GM21360 (cell line): ENCODE data around the gene GFER.
A peak's percentile ranks its signal among the peaks of the same experiment; 100 is the strongest.

ENCODE experiments used
- ATAC-seq: cut with Tn5 transposase; IDR thresholded peaks from one replicate; pipeline ENCODE4 v1.9.1; 2021; ENCODE audit warnings: mild to moderate bottlenecking, moderate library complexity; ENCODE audit not compliant: unreplicated experiment

The GFER gene

DNA sequence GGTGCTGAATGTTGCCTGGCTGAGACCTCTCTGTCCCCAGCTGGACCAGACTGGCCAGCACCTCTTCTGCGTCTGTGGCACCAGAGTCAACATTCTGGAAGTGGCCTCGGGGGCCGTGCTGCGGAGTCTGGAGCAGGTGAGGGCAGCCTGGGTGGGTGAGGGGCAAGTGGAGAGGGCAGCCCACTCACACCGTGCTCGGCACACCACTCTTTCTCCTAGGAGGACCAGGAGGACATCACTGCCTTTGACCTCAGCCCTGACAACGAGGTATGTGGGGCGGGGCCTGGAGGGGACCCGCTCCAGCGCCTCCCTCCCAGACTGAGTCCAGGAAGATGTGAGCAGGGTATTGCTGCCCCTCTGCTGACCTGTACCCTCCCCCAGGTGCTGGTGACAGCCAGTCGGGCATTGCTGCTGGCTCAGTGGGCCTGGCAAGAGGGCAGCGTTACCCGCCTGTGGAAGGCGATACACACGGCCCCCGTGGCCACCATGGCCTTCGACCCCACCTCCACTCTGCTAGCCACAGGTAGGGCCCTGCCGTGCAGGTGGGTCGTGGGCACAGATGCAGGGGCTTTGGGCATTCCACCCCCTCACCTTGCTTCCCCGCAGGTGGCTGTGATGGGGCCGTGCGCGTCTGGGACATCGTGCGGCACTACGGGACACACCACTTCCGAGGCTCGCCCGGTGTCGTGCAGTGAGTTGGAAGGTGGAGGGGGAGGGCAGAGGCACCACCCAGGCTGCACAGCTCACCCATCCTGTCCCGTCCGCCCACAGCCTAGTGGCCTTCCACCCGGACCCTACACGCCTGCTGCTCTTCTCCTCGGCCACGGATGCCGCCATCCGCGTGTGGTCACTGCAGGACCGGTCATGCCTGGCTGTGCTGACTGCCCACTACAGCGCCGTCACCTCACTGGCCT is 9.6 kb upstream of the GFER start:
- no peak for ATAC-seq

DNA sequence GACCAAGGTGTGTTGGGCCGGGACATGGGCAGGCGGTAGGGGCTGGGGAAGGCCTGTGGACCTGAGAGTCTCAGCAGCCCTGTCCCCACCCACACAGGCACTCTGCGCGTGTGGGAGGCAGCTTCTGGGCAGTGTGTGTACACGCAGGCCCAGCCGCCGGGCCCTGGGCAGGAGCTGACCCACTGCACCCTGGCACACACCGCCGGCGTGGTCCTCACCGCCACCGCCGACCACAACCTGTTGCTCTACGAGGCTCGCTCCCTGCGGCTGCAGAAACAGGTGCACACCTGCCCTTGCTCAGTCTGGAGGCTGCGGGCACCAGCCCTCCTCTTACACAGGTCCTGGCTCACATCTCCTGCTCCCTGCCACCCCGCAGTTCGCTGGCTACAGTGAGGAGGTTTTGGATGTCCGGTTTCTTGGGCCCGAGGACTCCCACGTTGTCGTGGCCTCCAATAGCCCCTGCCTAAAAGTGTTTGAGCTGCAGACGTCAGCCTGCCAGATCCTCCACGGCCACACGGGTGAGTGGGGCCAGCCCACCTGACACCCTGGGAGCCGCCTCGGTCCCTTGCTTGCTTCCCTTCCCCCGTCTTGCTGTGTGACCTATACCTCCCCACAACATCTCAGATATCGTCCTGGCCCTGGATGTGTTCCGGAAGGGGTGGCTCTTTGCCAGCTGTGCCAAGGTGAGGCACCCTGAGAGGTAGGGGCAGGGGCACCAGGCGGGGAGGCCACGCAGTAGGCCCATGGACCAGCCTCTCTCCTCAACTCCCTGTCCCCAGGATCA is 8.4 kb upstream of the GFER start:
- ATAC-seq: no peak

DNA sequence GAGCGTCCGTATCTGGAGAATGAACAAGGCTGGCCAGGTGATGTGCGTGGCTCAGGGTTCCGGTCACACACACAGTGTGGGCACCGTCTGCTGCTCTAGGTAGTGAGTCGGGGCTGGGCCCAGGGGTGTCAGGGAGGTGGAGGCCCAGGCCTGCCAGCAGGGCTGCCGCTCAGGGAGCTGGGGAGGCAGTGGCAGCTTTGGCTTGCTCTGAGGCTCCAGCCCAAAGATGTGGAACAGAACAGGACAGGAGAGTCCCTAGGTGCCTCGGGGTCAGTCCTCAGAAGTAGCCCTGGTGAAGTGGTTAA is 7.8 kb upstream of the GFER start:
- ATAC-seq: no peak

DNA sequence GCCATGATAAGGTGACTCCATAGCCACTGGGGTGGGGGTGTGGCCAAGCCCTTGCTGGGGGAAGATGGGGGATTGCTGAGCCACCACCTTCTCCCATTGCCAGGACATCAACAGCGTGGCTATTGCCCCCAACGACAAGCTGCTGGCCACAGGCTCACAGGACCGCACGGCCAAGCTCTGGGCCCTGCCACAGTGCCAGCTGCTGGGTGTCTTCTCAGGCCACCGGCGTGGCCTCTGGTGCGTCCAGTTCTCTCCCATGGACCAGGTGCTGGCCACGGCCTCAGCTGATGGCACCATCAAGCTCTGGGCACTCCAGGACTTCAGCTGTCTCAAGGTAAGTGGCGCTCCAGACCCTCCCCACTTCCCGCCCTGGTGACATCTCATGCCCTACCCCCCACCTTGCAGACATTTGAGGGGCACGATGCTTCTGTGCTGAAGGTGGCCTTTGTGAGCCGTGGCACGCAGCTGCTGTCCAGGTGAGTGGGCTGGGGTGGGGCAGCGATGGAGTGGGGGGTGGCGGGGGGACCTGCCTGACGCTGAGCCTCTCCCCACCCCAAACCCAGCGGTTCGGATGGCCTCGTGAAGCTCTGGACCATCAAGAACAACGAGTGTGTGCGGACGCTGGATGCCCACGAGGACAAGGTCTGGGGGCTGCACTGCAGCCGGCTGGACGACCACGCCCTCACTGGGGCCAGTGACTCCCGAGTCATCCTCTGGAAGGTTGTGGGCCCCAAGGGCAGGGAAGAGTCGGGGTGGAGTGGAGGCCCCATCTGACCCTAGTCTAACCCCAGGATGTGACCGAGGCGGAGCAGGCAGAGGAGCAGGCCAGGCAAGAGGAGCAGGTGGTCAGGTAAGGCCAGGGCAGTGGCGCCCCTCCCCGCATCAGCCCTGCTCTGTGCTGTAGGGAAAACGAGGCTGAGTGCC is 6.8 kb upstream of the GFER start:
- ATAC-seq: no peak

DNA sequence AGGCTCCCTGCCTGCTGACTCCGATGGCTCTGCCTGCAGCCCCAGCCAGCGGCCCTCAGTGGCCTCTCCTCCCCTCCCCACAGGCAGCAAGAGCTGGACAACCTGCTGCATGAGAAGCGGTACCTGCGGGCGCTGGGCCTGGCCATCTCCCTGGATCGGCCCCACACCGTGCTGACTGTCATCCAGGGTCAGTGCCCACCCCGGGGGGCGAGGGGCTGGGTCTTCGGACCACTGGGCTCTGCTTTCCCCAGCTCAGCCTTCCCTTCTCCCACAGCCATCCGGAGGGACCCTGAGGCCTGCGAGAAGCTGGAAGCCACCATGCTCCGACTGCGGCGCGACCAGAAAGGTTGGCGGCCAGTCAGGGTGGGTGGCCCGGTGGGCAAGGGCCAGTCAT is 6.1 kb upstream of the GFER start:
- no peak for ATAC-seq

DNA sequence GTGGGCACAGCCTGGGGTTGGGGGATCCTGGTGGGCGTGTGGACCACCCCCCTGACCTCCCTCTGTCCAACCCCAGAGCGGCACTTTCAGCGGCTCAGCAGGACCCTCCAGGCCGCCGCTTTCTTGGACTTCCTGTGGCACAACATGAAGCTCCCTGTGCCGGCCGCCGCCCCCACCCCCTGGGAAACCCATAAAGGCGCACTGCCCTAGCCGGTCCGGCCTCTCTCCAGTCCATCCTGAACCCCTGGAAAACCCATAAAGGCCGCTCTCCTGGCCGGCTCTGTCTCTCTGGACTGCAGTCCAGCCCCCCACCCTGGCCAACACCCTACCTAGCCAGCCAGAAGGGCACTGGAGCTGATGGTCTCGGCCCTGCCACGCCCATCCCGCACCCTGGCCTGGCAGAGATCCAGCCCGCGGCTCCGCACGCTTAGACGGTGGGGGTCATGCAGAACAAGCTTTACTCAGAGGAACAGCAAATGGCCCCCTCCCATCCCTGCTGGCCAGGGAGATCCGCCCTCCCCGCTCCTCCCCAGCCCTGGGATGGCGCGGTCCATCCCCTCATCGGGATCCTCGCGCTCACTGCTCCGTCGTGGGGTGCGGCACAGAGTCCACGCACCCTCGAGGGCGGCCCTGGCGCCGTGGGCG is 5.4 kb upstream of the GFER start:
- no peak for ATAC-seq

DNA sequence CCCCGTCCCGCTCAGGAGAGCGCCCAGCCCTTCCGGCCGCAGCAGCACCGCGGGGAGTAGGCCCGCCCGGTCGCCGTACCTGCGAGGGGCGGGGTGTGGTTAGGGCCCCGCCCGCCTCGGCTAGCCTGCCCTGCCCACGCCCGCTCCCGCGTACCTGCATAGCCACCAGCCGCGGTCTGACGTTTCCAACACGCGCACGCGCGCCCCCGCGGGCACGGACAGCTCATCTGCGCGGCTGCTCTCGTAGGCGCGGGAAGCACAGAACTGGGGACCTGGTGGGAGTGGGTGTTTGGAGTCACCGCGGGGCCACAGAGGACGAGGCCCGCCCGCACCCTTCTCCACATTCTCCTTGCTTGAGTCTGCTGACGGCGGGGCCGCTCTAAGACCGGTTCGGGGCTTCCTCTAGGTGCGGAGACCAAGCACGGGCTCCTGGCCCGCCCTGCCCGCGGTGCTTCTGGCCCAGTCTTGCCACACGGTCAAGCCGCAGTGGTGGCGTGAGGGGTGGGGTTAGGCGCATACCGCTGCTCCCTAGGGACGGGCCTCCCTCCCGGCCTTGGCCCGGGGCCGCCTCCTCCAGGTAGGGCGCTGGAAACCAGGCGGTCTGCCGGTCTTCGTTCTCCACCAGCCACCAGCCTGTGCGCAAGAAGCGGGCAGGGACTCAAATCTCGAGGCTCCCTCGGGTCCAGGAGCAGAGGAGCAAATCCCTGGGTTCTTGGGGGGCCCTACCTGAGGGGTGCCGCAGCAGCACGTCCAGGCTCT is 4.5 kb upstream of the GFER start:
- no peak for ATAC-seq

DNA sequence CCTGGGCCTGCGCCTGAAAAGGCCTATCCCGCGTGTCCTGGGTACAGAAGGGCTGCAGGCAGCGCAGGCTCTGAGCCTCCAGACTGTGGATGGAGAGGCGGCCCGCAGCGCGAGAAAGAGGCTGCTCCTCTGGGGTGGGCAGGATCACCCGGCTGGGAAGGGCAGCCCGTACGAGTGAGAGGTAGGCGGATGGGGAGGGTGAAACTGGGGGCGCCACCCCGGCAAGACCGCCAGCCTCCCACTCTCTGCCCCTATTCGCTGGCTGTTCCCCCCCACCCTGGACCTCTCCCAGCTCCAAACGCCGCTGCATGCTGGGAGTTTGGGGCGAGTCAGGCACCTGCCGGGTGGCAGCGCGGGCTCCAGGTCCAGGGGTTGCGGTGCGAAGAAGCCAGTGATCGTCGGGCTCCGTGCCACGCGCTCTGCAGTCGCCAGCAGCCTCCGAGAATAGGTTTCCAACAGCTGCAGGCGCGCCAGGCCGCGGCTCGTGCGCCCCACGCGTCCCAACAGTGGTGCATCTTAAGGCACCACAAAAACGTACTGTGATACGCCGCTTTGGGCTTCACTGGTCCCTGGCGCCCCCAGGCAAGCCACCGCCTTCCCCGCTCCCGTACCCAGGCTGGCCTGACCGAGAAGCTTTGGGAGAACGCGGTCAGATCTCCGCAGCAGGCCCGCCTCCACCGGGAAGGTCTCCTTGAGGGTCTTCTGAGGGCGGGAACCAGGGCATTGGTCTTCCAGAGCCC is 3.8 kb upstream of the GFER start:
- no peak for ATAC-seq

DNA sequence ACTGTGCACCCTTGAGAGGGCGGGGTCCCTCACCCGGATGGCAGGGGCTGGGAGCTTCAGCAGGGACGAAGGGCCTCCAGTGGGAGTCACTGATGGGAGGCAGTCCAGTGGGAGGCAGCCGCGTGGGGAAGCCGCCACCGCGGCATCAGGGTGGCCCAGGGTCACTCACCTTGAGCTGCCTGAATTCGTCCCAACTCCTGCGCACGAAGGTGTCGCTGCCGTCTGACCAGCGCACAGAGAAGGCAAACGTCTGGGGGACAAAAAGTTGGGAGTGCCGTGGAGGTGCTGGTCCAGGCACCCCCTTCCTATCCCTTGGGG is 3.3 kb upstream of the GFER start:
- ATAC-seq: no peak

DNA sequence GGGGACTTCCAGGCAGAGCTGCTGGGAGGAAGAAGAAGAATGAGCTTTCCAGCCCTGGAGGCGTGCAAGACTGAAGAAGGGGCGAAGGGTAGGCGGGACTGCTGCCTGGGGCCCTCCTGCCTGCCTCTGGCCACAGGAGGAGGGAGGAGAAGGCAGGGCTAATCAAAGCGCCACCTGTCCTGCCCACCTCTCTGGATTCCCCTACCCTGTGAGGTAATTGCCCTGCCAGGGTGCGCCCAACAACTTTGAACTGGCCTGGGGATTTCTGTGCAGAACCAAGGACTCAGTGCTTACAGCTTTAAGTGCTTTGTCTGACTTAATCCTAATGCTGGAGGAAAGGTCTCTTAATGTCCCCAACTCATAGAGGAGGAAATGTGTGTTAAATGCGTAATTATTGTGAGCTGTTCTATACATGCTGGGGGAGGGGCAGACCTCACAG is 2.6 kb upstream of the GFER start, which contains the start of gene NOXO1:
Gene NOXO1 (minus strand): TSS at position 72 of the 439 bp plus-strand sequence. CDS start 290 bp downstream, outside the sequence.
- no peak for ATAC-seq

DNA sequence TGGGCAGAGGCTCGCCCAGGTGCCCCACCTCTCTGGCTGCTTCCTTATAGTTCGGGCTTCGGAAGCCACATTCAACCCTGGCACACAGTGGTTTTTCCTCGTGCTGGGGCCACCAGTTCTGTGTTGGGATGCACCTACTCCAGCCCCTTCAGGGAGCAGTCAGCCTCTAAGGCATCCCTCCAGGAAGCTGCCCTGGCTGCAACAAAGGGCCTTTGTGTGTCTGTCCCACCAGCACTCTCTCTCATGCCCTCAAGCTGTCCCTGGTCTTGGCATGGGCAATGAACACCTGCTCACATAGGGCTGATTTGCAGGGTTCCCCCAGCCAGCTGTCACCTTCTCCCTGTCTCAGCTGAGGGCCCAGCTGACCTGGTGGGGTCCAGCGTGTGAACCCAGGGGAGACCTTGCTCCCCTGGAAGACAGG is 2.0 kb upstream of the GFER start:
- no peak for ATAC-seq

DNA sequence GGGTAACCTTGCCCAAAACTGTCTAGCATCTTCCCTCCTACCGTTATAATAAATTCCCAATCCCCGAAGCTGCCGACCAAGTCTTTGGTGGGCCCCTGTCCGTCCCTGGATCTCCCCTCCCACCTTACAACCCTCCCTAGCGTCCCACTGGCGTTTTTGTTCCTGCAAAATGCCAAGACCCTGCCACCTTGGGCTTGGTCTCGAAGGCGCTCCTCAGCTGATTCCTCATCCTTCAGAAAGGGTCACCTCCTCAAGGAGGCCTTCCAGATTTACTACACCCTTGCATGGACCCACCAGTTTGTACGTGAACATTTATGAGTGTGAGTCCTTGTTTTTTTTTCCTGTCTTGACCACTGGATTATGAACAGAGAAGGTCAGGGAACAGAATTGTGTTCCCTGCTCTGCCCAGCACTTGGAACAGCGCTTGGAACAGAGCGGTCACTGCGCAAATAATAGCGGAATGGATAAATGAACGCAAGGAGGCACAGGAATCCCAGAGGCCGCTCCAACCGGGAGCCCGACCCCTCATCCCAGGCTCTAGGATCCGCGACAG is 926 bp upstream of the GFER start:
- ATAC-seq: no peak

DNA sequence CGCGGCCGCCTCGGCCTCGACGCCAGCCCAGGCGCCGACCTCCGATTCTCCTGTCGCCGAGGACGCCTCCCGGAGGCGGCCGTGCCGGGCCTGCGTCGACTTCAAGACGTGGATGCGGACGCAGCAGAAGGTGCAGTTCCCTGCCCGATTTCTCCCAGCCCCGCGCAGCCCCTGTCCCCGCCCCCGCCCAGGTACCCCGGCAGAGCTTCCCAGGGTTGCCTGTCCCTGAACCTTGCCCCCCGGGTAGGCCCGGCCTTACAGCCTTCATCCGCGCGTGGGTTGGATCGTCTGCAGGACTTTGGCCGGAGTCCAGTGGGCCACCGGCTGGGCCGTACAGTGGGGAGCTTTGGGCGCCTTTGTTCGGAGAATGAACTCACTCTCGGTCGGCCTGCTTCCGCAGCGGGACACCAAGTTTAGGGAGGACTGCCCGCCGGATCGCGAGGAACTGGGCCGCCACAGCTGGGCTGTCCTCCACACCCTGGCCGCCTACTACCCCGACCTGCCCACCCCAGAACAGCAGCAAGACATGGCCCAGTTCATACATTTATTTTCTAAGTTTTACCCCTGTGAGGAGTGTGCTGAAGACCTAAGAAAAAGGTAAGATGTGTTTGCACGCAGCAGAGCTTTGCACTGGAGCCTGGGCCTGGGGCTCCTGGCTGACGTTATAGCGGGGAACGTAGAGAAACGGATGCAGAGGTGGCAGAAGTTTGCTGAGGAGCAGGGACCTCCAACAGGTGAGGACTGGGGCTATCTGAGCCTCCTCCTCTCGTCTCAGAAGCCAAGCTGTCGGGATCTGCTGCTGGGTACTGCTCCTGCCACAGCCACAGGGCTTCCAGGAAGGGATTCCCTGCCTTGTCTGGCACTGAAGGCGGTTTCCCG is 593 bp downstream of the GFER start:
- ATAC-seq: peak; percentile 5

DNA sequence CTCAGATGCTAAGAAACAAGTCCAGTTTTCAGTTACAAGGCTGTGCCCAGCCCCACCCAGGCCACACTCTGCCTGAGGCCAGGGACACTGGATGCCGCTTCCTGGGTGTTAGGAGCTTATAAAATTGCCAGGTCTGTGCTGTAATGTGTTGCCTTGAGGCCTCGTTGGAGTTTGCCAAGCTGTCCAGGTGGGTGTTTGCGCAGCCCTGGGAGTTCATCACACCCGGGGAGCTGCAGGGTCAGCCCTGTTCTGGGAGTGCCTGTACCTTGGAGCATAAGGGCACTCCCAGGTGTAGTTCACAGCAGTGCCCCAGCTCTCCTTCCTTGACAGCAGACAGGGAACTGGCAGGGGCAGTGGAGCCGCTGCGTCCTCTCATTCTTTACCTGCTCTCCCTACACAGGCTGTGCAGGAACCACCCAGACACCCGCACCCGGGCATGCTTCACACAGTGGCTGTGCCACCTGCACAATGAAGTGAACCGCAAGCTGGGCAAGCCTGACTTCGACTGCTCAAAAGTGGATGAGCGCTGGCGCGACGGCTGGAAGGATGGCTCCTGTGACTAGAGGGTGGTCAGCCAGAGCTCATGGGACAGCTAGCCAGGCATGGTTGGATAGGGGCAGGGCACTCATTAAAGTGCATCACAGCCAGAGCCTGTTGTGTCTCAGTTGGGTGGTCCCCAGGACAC is 1.6 kb downstream of the GFER start:
- ATAC-seq: no peak

DNA sequence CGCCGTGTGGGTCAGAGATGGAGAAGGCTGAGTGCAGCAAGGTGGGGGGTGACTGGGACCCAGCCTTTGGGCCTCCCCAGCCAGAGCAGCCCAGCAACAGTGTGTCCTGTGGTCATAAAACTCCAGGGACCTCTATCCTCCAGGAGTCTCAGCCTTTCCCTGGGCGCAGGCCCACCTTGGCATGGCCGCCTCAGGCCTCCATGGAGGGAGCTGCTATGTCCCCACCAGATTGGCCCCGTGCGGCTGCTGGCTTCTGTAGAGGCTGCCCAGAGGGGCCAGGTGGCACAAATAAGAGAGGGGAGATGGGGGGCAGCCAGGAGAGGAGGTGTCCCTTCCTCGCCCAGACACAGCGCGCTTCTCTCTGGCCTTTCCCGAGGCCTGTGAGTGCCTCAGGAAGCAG is 3.2 kb downstream of the GFER start:
- no peak for ATAC-seq

DNA sequence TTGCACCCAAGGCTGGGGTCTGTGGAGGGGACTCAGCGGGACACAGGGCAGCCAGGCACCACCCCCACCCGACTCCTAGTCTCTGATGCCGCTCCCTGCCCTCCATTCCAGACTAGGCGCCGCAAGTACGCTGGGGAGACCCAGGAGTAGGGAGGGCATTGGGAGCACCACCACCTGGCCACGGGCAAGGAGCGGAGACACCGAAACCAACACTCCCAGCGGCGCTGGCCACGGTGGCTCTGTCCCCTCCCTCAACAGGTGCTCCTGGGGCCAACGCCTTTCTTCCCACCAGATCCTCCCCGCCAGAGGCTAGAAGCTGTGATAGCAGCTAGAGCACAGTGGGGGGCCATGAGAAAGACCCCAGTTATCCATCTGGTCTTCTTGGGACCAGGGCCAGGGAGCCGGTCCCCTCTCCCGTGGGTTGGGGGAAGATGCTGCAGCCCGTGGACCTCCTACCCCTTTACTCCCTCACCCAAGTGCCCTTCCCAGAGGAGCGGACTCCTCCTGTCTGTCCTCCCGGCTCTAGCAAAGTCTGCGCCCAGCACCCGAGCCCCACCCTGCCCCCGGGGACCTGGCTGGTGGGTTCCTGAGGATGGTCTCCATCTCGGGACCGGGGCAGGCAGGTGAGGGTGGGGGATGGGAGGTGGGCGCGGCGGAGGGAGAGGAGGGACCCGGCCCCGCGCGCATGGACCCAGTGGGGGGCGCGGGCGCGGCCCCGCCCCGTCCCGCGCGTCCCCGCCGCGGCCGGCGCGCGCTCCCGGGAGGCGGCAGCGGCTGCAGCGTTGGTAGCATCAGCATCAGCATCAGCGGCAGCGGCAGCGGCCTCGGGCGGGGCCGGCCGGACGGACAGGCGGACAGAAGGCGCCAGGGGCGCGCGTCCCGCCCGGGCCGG is 5.5 kb downstream of the GFER start, which contains the start of gene SYNGR3:
Gene SYNGR3 (plus strand): TSS at position 762 of the 892 bp plus-strand sequence. CDS start 133 bp downstream, outside the sequence.
- ATAC-seq: no peak

DNA sequence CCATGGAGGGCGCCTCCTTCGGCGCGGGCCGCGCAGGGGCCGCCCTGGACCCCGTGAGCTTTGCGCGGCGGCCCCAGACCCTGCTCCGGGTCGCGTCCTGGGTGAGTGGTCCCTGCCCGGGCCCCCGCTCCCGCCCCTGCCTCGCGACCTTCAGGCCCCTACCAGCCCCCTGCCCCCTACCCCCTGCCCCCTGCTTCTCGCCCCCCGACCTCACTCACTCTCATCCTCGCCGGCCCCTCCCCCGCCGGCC is 6.0 kb downstream of the GFER start:
- ATAC-seq: no peak
